ENCODE measurements around the gene SLC17A1.

- TF ChIP-seq CTCF (IDR thresholded peaks at IDR 0.05), result no peak
- TF ChIP-seq POLR2A (IDR thresholded peaks at IDR 0.05), result no peak
These were observed 36.8 kb upstream of the SLC17A1 start for GRCh38 chr6:25868436-25869183.

Measured in adrenal gland (tissue), 5 donors.